IMR-90 (cell line): Measurements from ENCODE around the gene CCDC141. TPM values are rescaled to one million over a fixed set of nuclear protein-coding genes. Genes with fewer than 3 reads are reported as not detected.

ENCODE experiments used
- ATAC-seq: fragments of 200-7000 bp; cut with Tn5 transposase; 2 replicates; pipeline ENCODE4 v1.9.1; 2020; ENCODE audit warnings: low read depth, mild to moderate bottlenecking, moderate library complexity
- BruUV-seq: library from RNA; stranded (reverse); fragments of 400-500 nt; replicated peaks from 2 replicates; lab custom pipeline; 2021; lab: Mats Ljungman, UMichigan
- CTCF ChIA-PET: fragments of 300-600 bp; formaldehyde crosslinking; extraction: SDS; loops from one replicate; lab custom pipeline; 2021; ENCODE audit warnings: antibody characterized with exemption; lab: Yijun Ruan, JAX
- POLR2A ChIA-PET: fragments of 300-600 bp; sonication (Branson Sonifier 250); formaldehyde crosslinking; loops from one replicate; lab custom pipeline; 2022; ENCODE audit warnings: antibody characterized with exemption; ENCODE audit not compliant: unreplicated experiment; lab: Charles Lee
- DNase-seq: peaks from one replicate; pipeline ENCODE4 v3.0.0; 2013
- H2AFZ ChIP-seq: replicated peaks from 2 replicates; pipeline ENCODE3; 2013; ENCODE audit warnings: low read length, mild to moderate bottlenecking; ENCODE audit not compliant: poor library complexity
- H2AK5ac ChIP-seq: 2 replicates; pipeline ENCODE4 v1.6.1; 2013; ENCODE audit warnings: low read depth, low read length, inconsistent platforms
- H2AK9ac ChIP-seq: replicated peaks from 2 replicates; pipeline ENCODE3; 2013; ENCODE audit warnings: mild to moderate bottlenecking, low read depth, low read length, moderate library complexity; ENCODE audit not compliant: poor library complexity
- H2BK120ac ChIP-seq: 2 replicates; pipeline ENCODE4 v1.6.1; 2013; ENCODE audit warnings: low read depth, low read length, inconsistent platforms
- H2BK15ac ChIP-seq: 3 replicates; pipeline ENCODE4 v1.6.1; 2013; ENCODE audit warnings: low read depth, low read length, inconsistent platforms
- H2BK20ac ChIP-seq: 2 replicates; pipeline ENCODE4 v1.6.1; 2013; ENCODE audit warnings: low read depth, mild to moderate bottlenecking, inconsistent platforms, low read length, moderate library complexity
- H2BK5ac ChIP-seq: 2 replicates; pipeline ENCODE4 v1.6.1; 2013; ENCODE audit warnings: mild to moderate bottlenecking, low read depth, low read length, inconsistent platforms; ENCODE audit not compliant: poor library complexity, severe bottlenecking
- H3K14ac ChIP-seq: replicated peaks from 2 replicates; pipeline ENCODE4 v1.6.1; 2013; ENCODE audit warnings: low read depth, low read length, inconsistent platforms
- H3K18ac ChIP-seq: 2 replicates; pipeline ENCODE4 v1.6.1; 2013; ENCODE audit warnings: low read depth, low read length, control low read depth
- H3K23ac ChIP-seq: 2 replicates; pipeline ENCODE4 v1.6.1; 2013; ENCODE audit warnings: low read depth, low read length, inconsistent platforms
- H3K27ac ChIP-seq: 2 replicates; pipeline ENCODE4 v1.5.1; 2013; ENCODE audit warnings: mild to moderate bottlenecking, control low read depth, low read length; ENCODE audit not compliant: insufficient read depth
- H3K27me3 ChIP-seq: 2 replicates; pipeline ENCODE4 v1.6.1; 2013; ENCODE audit warnings: low read length; ENCODE audit not compliant: control insufficient read depth, insufficient read depth
- H3K36me3 ChIP-seq: 2 replicates; pipeline ENCODE4 v1.6.1; 2013; ENCODE audit warnings: low read length, mixed read lengths; ENCODE audit not compliant: control insufficient read depth, insufficient read depth
- H3K4ac ChIP-seq: 2 replicates; pipeline ENCODE4 v1.6.1; 2013; ENCODE audit warnings: low read depth, low read length, inconsistent platforms
- H3K4me1 ChIP-seq: 2 replicates; pipeline ENCODE4 v1.6.1; 2013; ENCODE audit warnings: low read length, mixed read lengths; ENCODE audit not compliant: control insufficient read depth, insufficient read depth
- H3K4me2 ChIP-seq: 2 replicates; pipeline ENCODE4 v1.6.1; 2013; ENCODE audit warnings: low read depth, mild to moderate bottlenecking, control low read depth, low read length, moderate library complexity
- H3K4me3 ChIP-seq: 2 replicates; pipeline ENCODE4 v1.5.1; 2013; ENCODE audit warnings: low read depth, mild to moderate bottlenecking, control low read depth, low read length, moderate library complexity; ENCODE audit not compliant: insufficient read depth
- H3K56ac ChIP-seq: 2 replicates; pipeline ENCODE4 v1.6.1; 2013; ENCODE audit warnings: low read length, inconsistent platforms; ENCODE audit not compliant: insufficient read depth; ENCODE audit errors: extremely low read depth
- H3K79me1 ChIP-seq, 2 experiments: 2 replicates each; pipeline ENCODE4 v1.6.1; 2013; ENCODE audit warnings: low read length in 2 of 2, inconsistent platforms in 1 of 2, low read depth in 1 of 2
- H3K9ac ChIP-seq: 2 replicates; pipeline ENCODE4 v1.6.1; 2013; ENCODE audit warnings: low read depth, low read length, control low read depth
- H3K9me1 ChIP-seq: 2 replicates; pipeline ENCODE4 v1.6.1; 2013; ENCODE audit warnings: low read length, inconsistent platforms; ENCODE audit not compliant: insufficient read depth
- H3K9me3 ChIP-seq: 2 replicates; pipeline ENCODE4 v1.6.1; 2013; ENCODE audit warnings: low read length; ENCODE audit not compliant: control insufficient read depth, insufficient read depth
- H4K20me1 ChIP-seq: 2 replicates; pipeline ENCODE4 v1.6.1; 2013; ENCODE audit warnings: low read length, inconsistent platforms; ENCODE audit not compliant: insufficient read depth
- H4K5ac ChIP-seq: 2 replicates; pipeline ENCODE4 v1.6.1; 2013; ENCODE audit warnings: mild to moderate bottlenecking, low read depth, low read length, control low read depth
- H4K8ac ChIP-seq, 2 experiments: 2 replicates each; pipeline ENCODE4 v1.6.1; 2013; ENCODE audit warnings: low read depth in 2 of 2, low read length in 2 of 2, control low read depth in 1 of 2, inconsistent platforms in 1 of 2
- H4K91ac ChIP-seq: 2 replicates; pipeline ENCODE4 v1.6.1; 2013; ENCODE audit warnings: low read depth, low read length, inconsistent platforms; ENCODE audit not compliant: insufficient read depth
- BHLHE40 ChIP-seq: fragments of 150-350 bp; IDR thresholded peaks from 2 replicates; pipeline ENCODE4 v1.6.1; 2016; ENCODE audit warnings: mild to moderate bottlenecking, low read depth, low read length
- ELK1 ChIP-seq: fragments of 150-350 bp; IDR thresholded peaks from 2 replicates; pipeline ENCODE4 v1.6.1; 2016; ENCODE audit warnings: low read depth, mild to moderate bottlenecking, low read length, moderate library complexity, borderline replicate concordance
- FOS ChIP-seq: fragments of 150-350 bp; IDR thresholded peaks from 2 replicates; pipeline ENCODE4 v1.6.1; 2016; ENCODE audit warnings: low read depth, low read length
- MAZ ChIP-seq: IDR thresholded peaks from 2 replicates; pipeline ENCODE4 v1.6.1; 2012; ENCODE audit warnings: low read depth, mild to moderate bottlenecking, low read length, improper control_type of control experiment, moderate library complexity, borderline replicate concordance
- MXI1 ChIP-seq: IDR thresholded peaks from 2 replicates; pipeline ENCODE4 v1.6.1; 2012; ENCODE audit warnings: low read depth, mild to moderate bottlenecking, low read length, moderate library complexity, borderline replicate concordance
- RAD21 ChIP-seq: IDR thresholded peaks from 2 replicates; pipeline ENCODE4 v1.6.1; 2012; ENCODE audit warnings: low read length, improper control_type of control experiment
- RCOR1 ChIP-seq: IDR thresholded peaks from 2 replicates; pipeline ENCODE4 v1.6.1; 2012; ENCODE audit warnings: mild to moderate bottlenecking, low read length, improper control_type of control experiment; ENCODE audit not compliant: insufficient replicate concordance
- WGBS, 2 experiments: methylation state at CpG; one replicate each; pipeline versions ENCODE4 v1.1.5 to v1.1.7; 2013; ENCODE audit warnings: missing lambda C conversion rate in 2 of 2; ENCODE audit not compliant: insufficient read length in 1 of 2; ENCODE audit errors: extremely low coverage in 2 of 2; 5-methylcytosine and 5-hydroxymethylcytosine counted together
- dilution Hi-C: fragments of 300-500 bp; cut with HindIII; formaldehyde crosslinking; loops from one replicate; pipeline ENCODE4 v1.14.3; 2018; ENCODE audit warnings: low sequenced_read_pairs; ENCODE audit not compliant: unreplicated experiment
- in situ Hi-C: fragments of 300-500 bp; cut with MboI; formaldehyde crosslinking; loops from 3 replicates; pipeline ENCODE4 v1.14.3; 2019; ENCODE audit warnings: low sequenced_read_pairs, inconsistent platforms, mixed read lengths
- intact Hi-C: fragments of 100-400 bp; cut with micrococcal nuclease; formaldehyde crosslinking; loops from 2 replicates; pipeline ENCODE4 v1.10.0; 2022
- polyA plus RNA-seq, 3 experiments: library from polyadenylated mRNA; depleted of rRNA; stranded (reverse); fragments of >200 nt; gene quantifications; 2 replicates each; pipeline ENCODE4 v1.2.3, GENCODE V29; 2012; ENCODE audit warnings: low replicate concordance in 1 of 3
- total RNA-seq: library from RNA; depleted of rRNA; stranded (reverse); fragments of >200 nt; gene quantifications from 2 replicates; pipeline ENCODE4 v1.2.3, GENCODE V29; 2012

The CCDC141 gene
- total and polyA plus RNA-seq, 2 of the 4 experiments (the other 2 are of a cell fraction), result not detected

GRCh38 chr2:179051250-179051649 lies 1.3 kb upstream of the CCDC141 start:
- H3K14ac ChIP-seq, result no peak overlapping the region
- TF ChIP-seq FOS, result no peak
- no peak for TF ChIP-seq RCOR1
- TF ChIP-seq MXI1, result no peak
- TF ChIP-seq BHLHE40, result no peak
- no peak for TF ChIP-seq MAZ
- no peak for TF ChIP-seq ELK1
- no peak for TF ChIP-seq RAD21
- no peak overlapping the region for H3K4ac ChIP-seq
- no peaks in the 10 kb centered on the region for H3K36me3 ChIP-seq
- in situ Hi-C loops, result no loop called here
- no peak overlapping the region for H2BK120ac ChIP-seq
- intact Hi-C loops, result no loop called here
- H3K9ac ChIP-seq, result no peak overlapping the region
- no peak overlapping the region for H2AK9ac ChIP-seq
- no peak overlapping the region for H2AFZ ChIP-seq
- BruUV-seq, result no TSS peak
- no peak overlapping the region for H3K18ac ChIP-seq
- H3K27me3 ChIP-seq, result no peaks in the 10 kb centered on the region
- no peak overlapping the region for H3K56ac ChIP-seq
- no peak overlapping the region for H3K27ac ChIP-seq
- H2BK5ac ChIP-seq, result no peak overlapping the region
- H4K20me1 ChIP-seq, result no peaks in the 10 kb centered on the region
- no peak overlapping the region for H3K4me3 ChIP-seq
- 50% methylated on average over 1 of the region's 4 CpGs; no CpG with 5 or more reads in 1 of the 2 experiments for WGBS, 2 experiments
- H3K79me1 ChIP-seq, result no peaks in the 10 kb centered on the region
- H4K91ac ChIP-seq, result no peak overlapping the region
- H3K9me1 ChIP-seq, result no peaks in the 10 kb centered on the region
- no peak overlapping the region for H4K5ac ChIP-seq
- H3K9me3 ChIP-seq, result no peaks in the 10 kb centered on the region
- POLR2A ChIA-PET, result no interaction called here
- DNase-seq (no peak), ATAC-seq (no peak)
- H3K4me2 ChIP-seq, result no peak overlapping the region
- no peak overlapping the region for H2BK20ac ChIP-seq
- dilution Hi-C loops, result no loop called here
- H2AK5ac ChIP-seq, result no peak overlapping the region
- no peak overlapping the region for H3K23ac ChIP-seq
- CTCF ChIA-PET, result interaction anchor here (1.1 to 1.3 kb wide), 2 partner anchors 16 to 78 kb away, joined by 4 read pairs; no protein-coding TSS in a partner anchor
- no peak overlapping the region for H2BK15ac ChIP-seq
- no peaks in the 10 kb centered on the region for H3K4me1 ChIP-seq
- H4K8ac ChIP-seq, result no peak overlapping the region
